ENCODE data around the gene NRG3.

GRCh38 chr10:82968533-82968932 lies 1093.5 kb downstream of the NRG3 start:
- TF ChIP-seq CTCF (IDR thresholded peaks at IDR 0.05) (no peak), POLR2A (IDR thresholded peaks at IDR 0.05) (no peak), POLR2AphosphoS5 (IDR thresholded peaks at IDR 0.05) (no peak)

All from prostate gland (tissue), 2 donors.